ENCODE measurements around the gene SLF2. TPM values are rescaled to one million over a fixed set of nuclear protein-coding genes. Genes with fewer than 3 reads are reported as not detected.
A peak's percentile ranks its signal among the peaks of the same experiment; 100 is the strongest.

SLF2 gene, protein sequence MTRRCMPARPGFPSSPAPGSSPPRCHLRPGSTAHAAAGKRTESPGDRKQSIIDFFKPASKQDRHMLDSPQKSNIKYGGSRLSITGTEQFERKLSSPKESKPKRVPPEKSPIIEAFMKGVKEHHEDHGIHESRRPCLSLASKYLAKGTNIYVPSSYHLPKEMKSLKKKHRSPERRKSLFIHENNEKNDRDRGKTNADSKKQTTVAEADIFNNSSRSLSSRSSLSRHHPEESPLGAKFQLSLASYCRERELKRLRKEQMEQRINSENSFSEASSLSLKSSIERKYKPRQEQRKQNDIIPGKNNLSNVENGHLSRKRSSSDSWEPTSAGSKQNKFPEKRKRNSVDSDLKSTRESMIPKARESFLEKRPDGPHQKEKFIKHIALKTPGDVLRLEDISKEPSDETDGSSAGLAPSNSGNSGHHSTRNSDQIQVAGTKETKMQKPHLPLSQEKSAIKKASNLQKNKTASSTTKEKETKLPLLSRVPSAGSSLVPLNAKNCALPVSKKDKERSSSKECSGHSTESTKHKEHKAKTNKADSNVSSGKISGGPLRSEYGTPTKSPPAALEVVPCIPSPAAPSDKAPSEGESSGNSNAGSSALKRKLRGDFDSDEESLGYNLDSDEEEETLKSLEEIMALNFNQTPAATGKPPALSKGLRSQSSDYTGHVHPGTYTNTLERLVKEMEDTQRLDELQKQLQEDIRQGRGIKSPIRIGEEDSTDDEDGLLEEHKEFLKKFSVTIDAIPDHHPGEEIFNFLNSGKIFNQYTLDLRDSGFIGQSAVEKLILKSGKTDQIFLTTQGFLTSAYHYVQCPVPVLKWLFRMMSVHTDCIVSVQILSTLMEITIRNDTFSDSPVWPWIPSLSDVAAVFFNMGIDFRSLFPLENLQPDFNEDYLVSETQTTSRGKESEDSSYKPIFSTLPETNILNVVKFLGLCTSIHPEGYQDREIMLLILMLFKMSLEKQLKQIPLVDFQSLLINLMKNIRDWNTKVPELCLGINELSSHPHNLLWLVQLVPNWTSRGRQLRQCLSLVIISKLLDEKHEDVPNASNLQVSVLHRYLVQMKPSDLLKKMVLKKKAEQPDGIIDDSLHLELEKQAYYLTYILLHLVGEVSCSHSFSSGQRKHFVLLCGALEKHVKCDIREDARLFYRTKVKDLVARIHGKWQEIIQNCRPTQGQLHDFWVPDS
- total RNA-seq (10 to 100 TPM; 16.8 to 19.3 TPM), total RNA-seq (75.3 to 124 reads per million in 2 donors)

DNA sequence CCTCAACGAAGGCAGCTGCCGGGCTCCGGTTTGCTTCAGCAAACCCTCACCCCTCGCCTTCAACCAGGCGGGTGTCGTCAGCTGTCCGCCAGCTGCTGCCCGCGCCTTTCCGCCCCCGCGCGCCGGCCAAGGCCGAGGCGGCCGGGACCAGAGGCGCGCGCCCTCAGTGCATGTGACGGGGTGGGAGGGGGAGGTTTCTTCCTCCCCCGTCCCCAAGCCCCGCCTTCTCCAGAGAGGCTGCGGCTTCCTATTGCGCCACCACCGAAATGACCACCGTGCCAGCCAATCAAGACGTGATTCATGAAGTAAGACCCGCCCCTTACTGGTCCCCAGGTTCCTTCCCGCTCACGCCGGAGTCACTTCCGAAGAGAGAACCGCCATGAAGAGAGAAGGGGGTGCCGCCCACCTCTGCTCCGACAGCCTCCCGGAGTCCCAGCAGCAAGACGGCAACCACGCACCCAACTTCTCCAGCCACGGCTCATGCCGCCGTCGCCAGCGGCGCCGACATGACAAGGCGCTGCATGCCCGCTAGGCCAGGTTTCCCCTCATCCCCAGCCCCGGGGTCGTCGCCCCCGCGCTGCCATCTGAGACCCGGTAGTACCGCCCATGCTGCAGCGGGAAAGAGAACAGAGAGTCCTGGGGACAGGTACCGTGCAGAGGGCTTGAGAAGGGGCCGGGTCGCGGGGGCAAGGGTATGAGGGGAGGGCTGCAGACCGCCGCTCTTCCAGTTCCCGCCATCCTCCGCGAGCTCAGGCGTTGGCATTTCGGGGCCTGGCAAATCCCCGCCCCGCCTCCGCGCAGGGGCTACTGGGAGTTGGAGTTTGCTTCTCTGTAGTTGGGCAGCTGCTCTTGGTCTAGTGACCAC lies at the start of gene SLF2:
SLF2 (plus strand) TSS at position 359 of the 865 bp plus-strand sequence; CDS start at position 507, 148 bp downstream.
- Mint-ChIP-seq H3K36me3 (ENCODE audit: low read depth) (peaks cover 2% of the 10 kb centered on the region), H3K27me3 (no peaks in the 10 kb centered on the region), H3K4me3 (peak within 1 kb of the TSS; percentile 98), H3K27ac (peak within 1 kb of the TSS; percentile 96), H3K4me1 (peaks cover 27% of the 10 kb centered on the region)
- no peaks in the 10 kb centered on the region for H3K9me3 ChIP-seq (ENCODE audit: control insufficient read depth, low read length, poor library complexity, severe bottlenecking)
- ATAC-seq (peak; percentile 91), DNase-seq (peak; percentile 73 to 81 (median 75))

- Mint-ChIP-seq H3K27ac (no peak overlapping the region), H3K27me3 (peaks cover 89% of the 10 kb centered on the region), H3K36me3 (ENCODE audit: low read depth) (peaks cover 10% of the 10 kb centered on the region), H3K4me3 (no peak overlapping the region), H3K4me1 (peaks cover 9% of the 10 kb centered on the region)
- no peaks in the 10 kb centered on the region for H3K9me3 ChIP-seq (ENCODE audit: control insufficient read depth, low read length, poor library complexity, severe bottlenecking)
- DNase-seq (no peak), ATAC-seq (no peak)
Measured at GRCh38 chr10:100863433-100863832, 49.3 kb upstream of the SLF2 start.

- Mint-ChIP-seq H3K4me1 (peaks cover 9% of the 10 kb centered on the region), H3K27me3 (peaks cover 81% of the 10 kb centered on the region), H3K4me3 (no peak overlapping the region), H3K36me3 (ENCODE audit: low read depth) (peaks cover 10% of the 10 kb centered on the region), H3K27ac (no peak overlapping the region)
- ATAC-seq (no peak), DNase-seq (no peak)
- H3K9me3 ChIP-seq (ENCODE audit: control insufficient read depth, low read length, poor library complexity, severe bottlenecking), result no peaks in the 10 kb centered on the region
Measured at GRCh38 chr10:100864036-100864885, 48.5 kb upstream of the SLF2 start.

- H3K9me3 ChIP-seq (ENCODE audit: control insufficient read depth, low read length, poor library complexity, severe bottlenecking), result no peaks in the 10 kb centered on the region
- H3K4me3 Mint-ChIP-seq, result no peak overlapping the region
- peaks cover 13% of the 10 kb centered on the region for H3K4me1 Mint-ChIP-seq
- H3K27me3 Mint-ChIP-seq, result peaks cover 81% of the 10 kb centered on the region
- peaks cover 10% of the 10 kb centered on the region for H3K36me3 Mint-ChIP-seq (ENCODE audit: low read depth)
- no peak for DNase-seq
- no peak for ATAC-seq
- no peak overlapping the region for H3K27ac Mint-ChIP-seq
Measured at GRCh38 chr10:100864978-100865377, 47.8 kb upstream of the SLF2 start.

- Mint-ChIP-seq H3K27me3 (peaks cover 75% of the 10 kb centered on the region), H3K4me3 (no peak overlapping the region), H3K27ac (no peak overlapping the region), H3K36me3 (ENCODE audit: low read depth) (peaks cover 10% of the 10 kb centered on the region), H3K4me1 (peaks cover 13% of the 10 kb centered on the region)
- no peaks in the 10 kb centered on the region for H3K9me3 ChIP-seq (ENCODE audit: control insufficient read depth, low read length, poor library complexity, severe bottlenecking)
- DNase-seq (no peak), ATAC-seq (no peak)
Measured at GRCh38 chr10:100866010-100866409, 46.8 kb upstream of the SLF2 start.

GRCh38 chr10:100866575-100867098 lies 46.1 kb upstream of the SLF2 start:
- Mint-ChIP-seq H3K4me1 (peaks cover 13% of the 10 kb centered on the region), H3K27me3 (peaks cover 69% of the 10 kb centered on the region)
- H3K9me3 ChIP-seq (ENCODE audit: control insufficient read depth, low read length, poor library complexity, severe bottlenecking), result no peaks in the 10 kb centered on the region

DNA sequence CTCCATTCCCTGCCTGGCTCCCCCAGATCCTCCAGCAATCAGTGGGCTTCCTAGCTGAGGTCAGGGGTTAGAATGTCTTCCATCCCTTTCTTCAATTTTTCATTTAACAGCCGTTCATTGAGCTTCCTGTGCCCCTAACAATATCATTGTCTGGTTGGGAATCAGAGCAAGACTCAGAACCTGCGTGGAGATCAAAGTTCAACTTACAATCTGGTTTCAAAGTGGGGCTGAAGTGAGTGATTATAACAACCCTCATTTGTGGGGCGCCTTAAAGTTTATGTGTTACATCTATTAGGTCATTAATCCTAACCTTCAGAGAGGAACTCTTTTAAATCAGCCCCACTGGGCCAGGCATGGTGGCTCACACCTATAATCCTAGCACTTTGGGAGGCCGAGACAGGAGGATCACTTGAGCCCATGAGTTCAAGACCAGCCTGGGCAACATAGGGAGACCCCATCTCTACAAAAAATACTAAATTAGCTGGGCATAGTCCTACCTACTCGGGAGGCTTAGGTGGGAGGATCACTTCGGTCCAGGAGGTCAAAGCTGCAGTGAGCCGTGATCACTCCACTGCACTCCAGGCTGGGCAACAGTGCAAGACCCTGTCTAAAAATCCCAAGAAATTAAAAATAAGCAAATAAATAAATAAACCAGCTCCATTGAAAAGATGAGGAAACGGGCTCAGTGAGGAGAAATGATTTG lies 45.4 kb upstream of the SLF2 start:
- Mint-ChIP-seq H3K27me3 (peaks cover 62% of the 10 kb centered on the region), H3K36me3 (ENCODE audit: low read depth) (peaks cover 7% of the 10 kb centered on the region), H3K27ac (no peak overlapping the region), H3K4me3 (no peak overlapping the region), H3K4me1 (peaks cover 13% of the 10 kb centered on the region)
- DNase-seq (no peak), ATAC-seq (no peak)
- no peaks in the 10 kb centered on the region for H3K9me3 ChIP-seq (ENCODE audit: control insufficient read depth, low read length, poor library complexity, severe bottlenecking)

More at GRCh38 chr10:100866575-100867098, 46.1 kb upstream of the SLF2 start:
- no peak overlapping the region for H3K27ac Mint-ChIP-seq
- DNase-seq, result no peak
- H3K36me3 Mint-ChIP-seq (ENCODE audit: low read depth), result peaks cover 10% of the 10 kb centered on the region
- ATAC-seq, result no peak
- no peak overlapping the region for H3K4me3 Mint-ChIP-seq

- no peak for ATAC-seq
- H3K4me1 Mint-ChIP-seq, result peaks cover 10% of the 10 kb centered on the region
- DNase-seq, result no peak
Measured at GRCh38 chr10:100868382-100868781, 44.4 kb upstream of the SLF2 start.

DNA sequence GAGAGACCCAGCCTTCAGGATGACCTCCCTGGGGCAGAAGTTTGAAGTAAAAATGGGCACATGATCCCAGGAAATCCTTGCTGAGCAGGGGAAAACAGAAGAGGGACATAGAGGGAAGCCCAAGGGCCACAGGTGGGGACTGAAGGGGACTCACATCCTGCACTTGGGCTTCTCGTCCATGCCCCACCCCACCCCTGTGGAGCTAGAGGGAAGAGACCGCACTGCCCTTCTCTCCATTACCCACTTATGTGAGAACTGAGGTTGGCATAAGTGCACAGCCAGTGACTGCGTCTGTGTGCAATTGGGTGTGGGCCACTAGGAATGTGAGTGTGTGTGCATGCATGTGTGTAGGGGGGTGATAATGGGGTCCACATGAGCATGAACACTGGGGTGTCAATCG lies 43.4 kb upstream of the SLF2 start:
- Mint-ChIP-seq H3K4me1 (peaks cover 8% of the 10 kb centered on the region), H3K27me3 (peaks cover 55% of the 10 kb centered on the region), H3K27ac (no peak overlapping the region), H3K36me3 (ENCODE audit: low read depth) (peaks cover 3% of the 10 kb centered on the region), H3K4me3 (no peak overlapping the region)
- DNase-seq (no peak), ATAC-seq (no peak)
- no peaks in the 10 kb centered on the region for H3K9me3 ChIP-seq (ENCODE audit: control insufficient read depth, low read length, poor library complexity, severe bottlenecking)

More at GRCh38 chr10:100868382-100868781, 44.4 kb upstream of the SLF2 start:
- Mint-ChIP-seq H3K4me3 (no peak overlapping the region), H3K27me3 (peaks cover 59% of the 10 kb centered on the region), H3K36me3 (ENCODE audit: low read depth) (peaks cover 3% of the 10 kb centered on the region), H3K27ac (no peak overlapping the region)
- H3K9me3 ChIP-seq (ENCODE audit: control insufficient read depth, low read length, poor library complexity, severe bottlenecking), result no peaks in the 10 kb centered on the region

- Mint-ChIP-seq H3K27ac (no peak overlapping the region), H3K27me3 (peaks cover 50% of the 10 kb centered on the region), H3K4me3 (no peak overlapping the region), H3K4me1 (peaks cover 4% of the 10 kb centered on the region), H3K36me3 (ENCODE audit: low read depth) (no peaks in the 10 kb centered on the region)
- H3K9me3 ChIP-seq (ENCODE audit: control insufficient read depth, low read length, poor library complexity, severe bottlenecking), result no peaks in the 10 kb centered on the region
- DNase-seq (peak in 1 of 3 donors; percentile 9), ATAC-seq (no peak)
Measured at GRCh38 chr10:100872034-100872791, 40.5 kb upstream of the SLF2 start.
